Measurements from ENCODE around the gene MCRIP2.

DNA sequence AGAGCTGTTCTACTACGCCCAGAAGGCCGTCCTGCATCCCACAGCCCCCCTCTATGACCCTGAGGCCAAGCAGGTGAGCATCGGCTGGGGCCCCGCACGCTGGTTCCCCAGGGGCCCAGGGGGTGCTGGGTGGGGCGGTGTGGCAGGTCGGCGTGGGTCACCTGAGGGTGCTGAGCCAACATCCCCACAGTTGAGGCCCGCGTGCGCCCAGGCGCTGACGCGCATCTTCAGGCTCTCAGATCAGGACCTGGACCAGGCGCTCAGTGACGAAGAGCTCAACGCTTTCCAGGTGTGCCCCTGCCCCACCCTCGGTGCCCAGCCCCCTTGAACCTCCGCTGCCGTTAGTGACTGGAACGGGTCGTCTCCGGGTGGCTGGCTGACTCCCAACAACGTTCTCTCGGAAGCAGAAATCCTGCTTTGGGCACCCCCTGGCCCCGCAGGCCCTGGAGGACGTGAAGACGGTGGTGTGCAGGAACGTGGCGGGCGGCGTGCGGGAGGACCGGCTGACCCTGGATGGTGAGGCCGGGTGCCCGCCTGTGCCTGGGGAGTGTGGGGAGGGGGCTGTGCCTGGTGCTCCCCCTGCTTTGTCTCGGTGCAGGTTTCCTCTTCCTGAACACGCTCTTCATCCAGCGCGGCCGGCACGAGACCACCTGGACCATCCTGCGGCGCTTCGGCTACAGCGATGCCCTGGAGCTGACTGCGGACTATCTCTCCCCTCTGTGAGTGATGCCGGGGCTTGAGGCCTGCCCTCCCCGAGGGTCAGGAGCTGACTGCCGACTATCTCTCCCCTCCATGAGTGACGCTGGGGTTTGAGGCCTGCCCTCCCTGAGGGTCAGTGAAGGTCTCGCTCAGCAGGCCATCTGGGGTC is 29.1 kb downstream of the MCRIP2 start:
- TF ChIP-seq, protein P1, sequence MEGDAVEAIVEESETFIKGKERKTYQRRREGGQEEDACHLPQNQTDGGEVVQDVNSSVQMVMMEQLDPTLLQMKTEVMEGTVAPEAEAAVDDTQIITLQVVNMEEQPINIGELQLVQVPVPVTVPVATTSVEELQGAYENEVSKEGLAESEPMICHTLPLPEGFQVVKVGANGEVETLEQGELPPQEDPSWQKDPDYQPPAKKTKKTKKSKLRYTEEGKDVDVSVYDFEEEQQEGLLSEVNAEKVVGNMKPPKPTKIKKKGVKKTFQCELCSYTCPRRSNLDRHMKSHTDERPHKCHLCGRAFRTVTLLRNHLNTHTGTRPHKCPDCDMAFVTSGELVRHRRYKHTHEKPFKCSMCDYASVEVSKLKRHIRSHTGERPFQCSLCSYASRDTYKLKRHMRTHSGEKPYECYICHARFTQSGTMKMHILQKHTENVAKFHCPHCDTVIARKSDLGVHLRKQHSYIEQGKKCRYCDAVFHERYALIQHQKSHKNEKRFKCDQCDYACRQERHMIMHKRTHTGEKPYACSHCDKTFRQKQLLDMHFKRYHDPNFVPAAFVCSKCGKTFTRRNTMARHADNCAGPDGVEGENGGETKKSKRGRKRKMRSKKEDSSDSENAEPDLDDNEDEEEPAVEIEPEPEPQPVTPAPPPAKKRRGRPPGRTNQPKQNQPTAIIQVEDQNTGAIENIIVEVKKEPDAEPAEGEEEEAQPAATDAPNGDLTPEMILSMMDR (conservative IDR thresholded peaks at IDR 0.05; ENCODE audit: low read depth, low read length), result no peak
- TF ChIP-seq EZH2 (IDR thresholded peaks at IDR 0.05; ENCODE audit: borderline replicate concordance, low read depth, low read length, poor library complexity, severe bottlenecking), result no peak

All from A673 (cell line).